ENCODE results near the gene SMIM35.
"Not testable (repeated sequence)": the region's sequence is repeated elsewhere in the genome, so short reads cannot be mapped to it uniquely, and the experiment has no call there.

SMIM35 gene

DNA sequence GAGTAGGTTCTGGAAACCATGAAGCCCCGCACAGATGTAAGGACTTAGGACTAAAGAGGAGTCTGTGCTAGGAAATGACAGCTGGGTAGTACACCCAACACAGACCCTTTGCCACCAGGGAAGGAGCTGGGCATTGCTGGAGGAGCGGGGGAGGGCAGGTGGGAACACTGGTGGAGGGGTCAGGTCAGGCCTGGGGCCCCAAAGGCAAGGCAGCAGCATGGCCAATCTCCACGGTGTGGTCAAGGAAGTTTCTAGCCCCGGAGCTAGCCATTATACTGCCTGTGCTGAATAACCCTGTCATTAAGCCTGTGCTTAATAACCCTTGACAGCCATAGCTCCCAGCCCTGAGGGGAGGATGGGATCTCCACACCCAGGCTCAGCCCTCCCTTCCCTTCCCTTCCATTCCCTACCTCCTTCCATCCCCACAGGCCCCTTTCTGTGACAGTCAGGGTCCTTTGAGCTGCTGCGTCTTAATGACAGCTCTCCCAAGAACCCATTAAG is 7.8 kb downstream of the SMIM35 start:
- DNase-seq = no peak

GRCh38 chr11:118076754-118077281 is 9.9 kb downstream of the SMIM35 start, which contains the start of gene TMPRSS4:
Gene TMPRSS4, plus strand, starts transcription at chr11:118077078. Its CDS starts 225 bp downstream, at chr11:118077303.
- peak; percentile 94 for DNase-seq

GRCh38 chr11:118074785-118075184 is 12.0 kb downstream of the SMIM35 start:
- no peak for DNase-seq

DNA sequence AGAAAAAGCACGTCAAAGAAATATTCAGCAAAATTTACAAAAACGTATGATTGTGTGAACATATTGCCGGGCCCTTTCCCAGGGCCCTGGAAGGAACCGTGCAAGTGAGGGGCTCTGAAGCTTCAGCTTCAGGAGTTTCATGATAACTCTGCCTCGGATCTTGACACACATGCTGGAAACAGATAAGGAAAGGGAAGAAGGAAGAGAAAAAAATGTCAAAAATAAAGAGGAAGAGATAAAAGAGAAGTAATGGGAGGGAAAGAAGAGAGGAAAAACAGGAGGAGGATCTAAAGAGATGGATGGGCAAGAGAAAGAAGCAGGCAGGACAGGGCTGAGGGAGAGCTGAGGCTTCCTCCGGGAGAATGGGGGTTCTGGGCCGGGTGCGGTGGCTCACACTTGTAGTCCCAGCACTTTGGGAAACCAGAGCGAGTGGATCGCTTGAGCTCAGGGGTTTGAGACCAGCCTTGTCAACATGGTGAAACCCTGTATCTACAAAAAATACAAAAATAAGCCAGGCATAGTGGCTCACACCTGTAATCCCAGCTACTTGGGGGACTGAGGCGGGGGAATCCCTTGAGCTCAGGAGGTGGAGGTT is 12.6 kb downstream of the SMIM35 start:
- DNase-seq = no peak

GRCh38 chr11:118073554-118073953 is 13.2 kb downstream of the SMIM35 start:
- no peak for DNase-seq

- DNase-seq = no peak
These were observed 15.2 kb downstream of the SMIM35 start for GRCh38 chr11:118071416-118072030.

DNA sequence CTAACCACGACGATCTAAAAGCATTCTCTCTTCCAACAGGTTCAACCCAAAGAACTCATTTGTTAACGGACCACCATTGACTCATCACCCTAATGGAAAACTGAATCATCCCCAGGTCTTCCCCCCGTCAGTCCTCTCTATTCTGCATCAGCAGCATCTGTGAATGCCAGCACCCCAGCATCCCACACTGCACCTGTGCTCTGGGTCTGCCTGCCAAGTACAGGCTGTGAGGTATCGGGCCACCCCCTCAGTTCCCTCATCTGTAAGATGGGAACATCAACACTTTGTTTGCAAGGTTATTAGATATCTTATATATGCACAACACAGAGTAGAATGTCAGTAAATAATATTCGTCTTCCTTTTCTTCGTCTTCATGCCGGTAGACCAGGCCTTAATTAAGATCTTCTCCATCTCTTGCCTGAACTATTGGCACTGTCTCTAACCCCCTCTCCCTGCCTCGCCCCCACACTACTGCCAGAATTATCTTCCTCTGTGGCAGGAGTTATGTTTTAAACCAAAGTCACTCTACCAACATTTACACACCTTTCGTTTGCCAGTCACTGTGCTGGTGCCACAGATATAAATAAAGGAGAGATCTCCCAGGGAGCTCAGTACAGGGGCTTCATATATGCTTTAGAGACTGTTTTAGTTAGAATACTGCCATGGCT is 17.7 kb downstream of the SMIM35 start:
- no peak for DNase-seq

DNA sequence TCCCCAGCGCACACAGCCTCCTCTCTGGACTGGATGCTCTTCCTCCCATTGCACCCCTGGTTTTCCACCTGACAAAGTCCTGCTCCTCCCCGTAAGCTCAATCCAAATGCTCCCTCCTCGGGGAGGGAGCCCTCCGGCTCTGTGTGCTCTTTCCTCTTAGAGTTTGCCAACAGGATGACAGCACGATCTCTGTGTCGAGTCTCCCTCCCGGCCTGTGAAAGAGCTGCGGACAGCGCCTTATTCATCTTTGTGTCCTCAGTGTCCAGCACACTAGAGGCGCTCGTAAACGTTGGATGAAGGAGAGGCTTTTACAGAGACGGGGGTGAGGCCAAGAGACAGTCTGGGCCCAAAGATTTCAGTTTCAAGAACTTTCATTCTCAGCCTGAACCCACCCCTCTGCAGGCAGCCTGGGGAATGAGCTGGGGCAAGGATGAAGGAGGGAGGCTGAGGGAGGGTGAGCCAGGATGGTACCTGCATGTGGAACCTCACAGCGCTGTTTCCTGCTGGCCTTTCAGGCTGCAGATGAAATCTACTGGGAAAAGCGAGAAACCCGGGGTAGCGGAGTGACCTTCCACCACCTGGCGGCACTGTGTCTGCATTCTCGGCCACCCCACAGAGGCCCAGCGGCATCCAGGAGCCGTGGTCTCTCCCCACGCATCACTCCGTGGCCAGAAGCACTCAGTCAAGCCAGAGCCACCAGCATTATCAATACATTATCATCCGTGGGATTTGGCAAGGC is 18.4 kb downstream of the SMIM35 start:
- DNase-seq = no peak

DNA sequence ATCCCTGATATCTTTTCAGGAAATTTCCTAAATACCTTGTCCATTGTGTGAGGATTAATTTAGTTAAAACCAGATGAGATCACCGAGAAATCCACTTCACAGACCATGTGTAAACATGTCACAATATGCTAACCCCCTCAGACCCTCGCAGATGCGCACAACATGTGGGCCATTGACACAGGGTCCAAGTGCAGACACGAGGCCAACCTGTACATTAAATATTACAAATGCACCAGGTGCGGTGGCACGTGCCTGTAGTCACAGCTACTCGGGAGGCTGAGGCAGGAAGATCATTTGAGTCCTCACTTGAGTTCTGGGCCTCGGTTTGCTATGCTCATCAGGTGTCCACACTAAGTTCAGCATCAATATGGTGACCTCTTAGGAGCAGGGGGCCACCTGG is 19.8 kb downstream of the SMIM35 start:
- no peak for DNase-seq

- DNase-seq = no peak
These were observed 21.4 kb downstream of the SMIM35 start for GRCh38 chr11:118065384-118065783.

- no peak for DNase-seq
These were observed 21.8 kb downstream of the SMIM35 start for GRCh38 chr11:118064956-118065355.

- not testable (repeated sequence) for DNase-seq
These were observed 24.1 kb downstream of the SMIM35 start for GRCh38 chr11:118062631-118063030.

DNA sequence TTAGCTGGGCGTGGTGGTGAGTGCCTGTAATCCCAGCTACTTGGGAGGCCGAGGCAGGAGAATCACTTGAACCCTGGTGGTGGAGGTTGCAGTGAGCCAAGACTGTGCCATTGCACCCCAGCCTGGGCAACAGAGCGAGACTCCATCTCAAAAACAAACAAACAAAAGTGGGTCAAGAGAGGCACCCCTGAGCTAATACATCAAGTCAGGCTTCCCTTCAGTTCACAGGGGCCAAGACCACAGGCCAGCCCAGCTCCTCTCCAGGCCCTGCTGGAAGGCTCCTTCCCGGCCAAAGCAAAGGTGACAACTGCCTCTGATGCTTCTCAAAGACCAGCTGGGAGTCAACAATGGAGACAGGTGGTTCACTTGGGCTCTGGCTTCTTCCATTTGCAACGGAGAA is 24.6 kb downstream of the SMIM35 start:
- DNase-seq = not testable (repeated sequence)

DNA sequence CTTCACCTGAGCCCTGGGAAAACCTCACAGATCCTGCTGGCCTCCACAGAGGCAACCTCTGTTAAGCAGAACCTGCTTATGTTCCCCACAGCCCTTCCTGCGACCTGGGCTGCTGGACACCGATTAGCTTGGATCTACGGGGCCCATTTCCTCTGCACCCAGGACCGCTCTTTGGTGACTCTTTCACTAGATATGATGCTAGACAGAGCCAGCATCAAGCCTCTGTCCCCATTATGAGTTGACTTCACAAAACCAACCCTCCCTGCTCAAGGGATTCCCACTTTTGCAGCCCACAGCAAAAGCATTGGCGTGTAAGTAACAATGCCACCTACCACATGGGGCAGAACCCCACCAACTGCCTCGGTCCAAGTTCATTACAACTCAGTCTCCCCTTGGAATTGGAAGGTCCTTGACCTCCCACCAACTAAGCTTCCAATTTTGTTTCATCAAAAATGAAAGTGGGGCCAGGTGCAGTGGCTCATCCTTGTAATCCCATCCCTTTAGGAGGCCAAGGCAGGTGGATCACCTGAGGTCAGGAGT is 25.1 kb downstream of the SMIM35 start:
- no peak for DNase-seq

DNA sequence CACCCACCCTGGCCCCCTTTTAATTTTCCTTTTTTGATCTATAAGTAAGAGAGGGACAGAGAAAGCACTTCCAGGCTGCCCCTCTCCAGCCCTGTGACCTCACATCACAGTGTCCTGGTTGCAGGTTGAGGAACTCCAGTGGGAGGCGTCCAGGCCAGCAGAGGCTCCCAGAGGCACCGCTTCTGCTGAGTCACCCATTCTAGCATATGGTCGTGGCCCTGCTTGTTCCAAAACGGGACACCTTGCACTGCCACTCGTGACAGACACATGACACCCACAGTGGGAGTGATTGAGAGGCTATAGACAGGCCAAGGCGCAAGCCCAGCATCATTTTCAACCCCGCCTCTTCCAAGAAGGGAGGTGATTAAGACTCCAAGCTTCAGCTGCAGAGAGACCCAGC is 25.9 kb downstream of the SMIM35 start:
- DNase-seq = no peak

DNA sequence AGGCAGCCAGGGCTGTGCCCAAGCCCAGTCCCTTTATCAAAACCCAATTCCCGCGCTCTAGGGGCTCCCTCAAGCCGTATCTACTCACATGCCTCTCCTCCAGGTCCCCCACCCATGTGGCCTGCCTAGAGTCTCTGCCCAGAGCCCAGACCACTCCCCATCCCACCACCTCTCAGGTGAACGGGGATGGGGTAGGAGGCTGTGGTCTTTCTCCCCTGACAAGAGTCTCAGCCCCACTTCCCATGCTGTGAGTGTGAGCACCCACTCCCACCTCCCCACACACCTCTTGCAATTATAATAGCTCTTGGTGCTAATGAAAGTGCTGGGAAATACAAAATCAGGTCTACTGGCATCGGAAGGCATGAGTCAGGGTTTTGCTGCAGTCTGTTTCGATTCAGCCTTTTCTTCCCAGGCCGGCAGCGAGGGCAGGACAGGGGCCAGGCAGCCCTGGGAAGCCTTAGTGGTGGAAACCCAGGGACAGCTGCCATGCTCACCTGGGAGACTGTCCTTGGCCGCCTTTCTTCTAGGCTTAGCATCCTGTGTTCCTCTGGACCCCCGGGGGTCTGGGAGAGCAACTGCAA is 26.6 kb downstream of the SMIM35 start:
- DNase-seq = no peak

DNA sequence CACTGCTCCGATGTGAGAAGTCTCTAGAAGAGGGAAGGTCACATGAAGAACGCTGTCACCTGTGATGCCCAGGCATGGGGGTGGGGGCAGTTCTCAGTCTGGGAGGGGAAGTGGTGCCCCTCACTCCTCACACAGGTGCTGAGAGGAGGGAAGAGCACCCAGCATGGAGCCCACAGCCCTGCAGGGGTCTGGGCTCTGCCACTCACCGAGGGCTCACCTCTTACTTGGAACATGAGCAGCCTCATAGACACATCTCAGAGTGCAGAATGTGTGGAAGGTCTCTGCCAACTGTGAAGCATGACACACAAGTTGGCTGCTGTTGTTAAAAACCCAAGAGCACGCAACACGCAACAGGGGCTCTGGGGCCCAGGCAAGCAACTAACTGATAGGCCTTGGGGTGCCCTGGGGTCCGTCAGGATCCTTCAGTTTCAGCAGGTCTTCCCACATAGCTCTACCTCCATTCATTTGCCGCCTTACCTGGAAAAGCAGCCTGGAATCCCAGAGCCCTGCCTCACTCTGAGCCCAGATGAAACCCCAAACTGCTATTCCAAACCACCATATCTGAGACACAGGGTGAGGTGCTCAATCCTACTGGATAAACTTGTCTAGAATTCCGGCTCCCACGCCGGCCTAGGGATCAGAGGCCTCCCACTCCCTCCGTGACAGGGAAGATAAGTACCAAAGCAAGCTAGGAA is 27.4 kb downstream of the SMIM35 start:
- DNase-seq = no peak

- no peak for DNase-seq
These were observed 28.2 kb downstream of the SMIM35 start for GRCh38 chr11:118058311-118059245.

GRCh38 chr11:118057251-118058145 is 29.3 kb downstream of the SMIM35 start:
- DNase-seq = no peak

GRCh38 chr11:118056806-118057205 is 30.0 kb downstream of the SMIM35 start:
- DNase-seq = no peak

All from NCI-H1105 treated with DMSO at 0.1 percent for 48 hours (cell line).